Gastrocnemius medialis (tissue), 4 donors: ENCODE results near the gene FJX1. TPM values are rescaled to one million over a fixed set of nuclear protein-coding genes. Genes with fewer than 3 reads are reported as not detected.

ENCODE experiments used
- ATAC-seq, 2 donors: fragments of 150-250 bp; one replicate each; pipeline ENCODE4 v1.9.1; 2016
- DNase-seq, 2 donors: peaks; one replicate each; pipeline ENCODE4 v3.0.0-alpha.2; 2019
- H3K27ac ChIP-seq, 4 donors: fragments of 200-600 bp; sonication (generic); 1 replicate in 1 of 4; 2 replicates in 3 of 4; pipeline ENCODE4 v1.5.1; 2016 to 2018; ENCODE audit warnings: mild to moderate bottlenecking in 2 of 4, moderate library complexity in 1 of 4
- H3K27me3 ChIP-seq, 3 donors: fragments of 200-600 bp; sonication (generic) in 2 of 3; 1 replicate in 1 of 3; 2 replicates in 2 of 3; pipeline versions ENCODE4 v1.5.1 to v1.6.0; 2016 to 2019; ENCODE audit warnings: mild to moderate bottlenecking in 1 of 3, moderate library complexity in 1 of 3
- H3K36me3 ChIP-seq, 2 donors: fragments of 200-600 bp; sonication (generic) in 1 of 2; one replicate each; pipeline ENCODE4 v1.5.1; 2017 to 2018
- H3K4me1 ChIP-seq, 2 donors: fragments of 200-600 bp; sonication (generic) in 1 of 2; one replicate each; pipeline ENCODE4 v1.5.1; 2016 to 2017; ENCODE audit warnings: mild to moderate bottlenecking in 2 of 2
- H3K4me3 ChIP-seq, 4 donors: fragments of 200-600 bp; sonication (generic) in 3 of 4; 1 replicate in 1 of 4; 2 replicates in 3 of 4; pipeline ENCODE4 v1.5.1; 2016 to 2019; ENCODE audit warnings: mild to moderate bottlenecking in 2 of 4
- H3K9me3 ChIP-seq, 3 donors: fragments of 200-600 bp; sonication (generic) in 2 of 3; 1 replicate in 1 of 3; 2 replicates in 2 of 3; pipeline ENCODE4 v1.5.1; 2016 to 2019
- POLR2A ChIP-seq, 2 donors: fragments of 450-650 bp; IDR thresholded peaks; one replicate each; pipeline ENCODE4 v1.6.1; 2017; ENCODE audit warnings: antibody characterized with exemption in 2 of 2, mild to moderate bottlenecking in 2 of 2, moderate library complexity in 2 of 2
- in situ Hi-C, 4 donors: fragments of 200-750 bp; cut with MboI; loops; one replicate each; pipeline versions ENCODE4 v1.15.0 to v1.8.0; 2017; ENCODE audit warnings: low sequenced_read_pairs in 4 of 4
- intact Hi-C: fragments of 100-400 bp; cut with DNase I; formaldehyde crosslinking; loops from one replicate; pipeline ENCODE4 v1.15.1; 2023; ENCODE audit warnings: low total_unique reads
- total RNA-seq, 4 donors: library from RNA; depleted of rRNA; stranded (reverse); fragments of >200 nt; gene quantifications; one replicate each; pipeline versions ENCODE4 v1.1.0 to v1.2.3, GENCODE V29; 2016
- TF ChIP-seq, protein P1 (sequence below), 5 experiments: fragments of 450-650 bp in 3 of 5; fragments of 200-600 bp in 2 of 5; sonication (generic) in 2 of 5; IDR thresholded peaks in 4 of 5; conservative IDR thresholded peaks in 1 of 5; 1 replicate in 4 of 5; 2 replicates in 1 of 5; pipeline ENCODE4 v1.5.1; 2016 to 2019; ENCODE audit warnings: antibody characterized with exemption in 5 of 5, mild to moderate bottlenecking in 3 of 5, moderate library complexity in 3 of 5

FJX1 gene
- total RNA-seq, 4 donors from 2014 or later: 1.5 to 10.8 (median 2.0) TPM

DNA sequence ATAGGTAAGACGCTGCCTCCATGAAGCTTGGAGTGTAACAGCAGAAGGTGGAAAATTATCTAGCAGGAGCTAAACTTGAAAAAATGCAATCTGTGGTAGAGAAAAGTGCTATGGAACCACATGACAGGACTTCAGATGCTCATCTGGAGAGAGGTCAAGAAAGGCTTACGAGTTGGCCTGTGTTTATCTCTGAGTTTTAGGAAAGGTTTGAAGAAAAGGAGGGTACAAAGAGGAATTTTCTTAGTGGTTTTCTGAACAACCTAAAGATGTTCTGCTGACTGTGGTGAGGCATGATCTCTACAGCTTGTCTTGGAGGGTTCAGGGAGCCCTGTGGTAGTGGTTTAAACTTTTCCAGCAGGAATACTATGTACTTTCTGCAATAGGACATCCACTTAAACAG is 8.2 kb downstream of the FJX1 start:
- intact Hi-C loops (no loop called here), in situ Hi-C loops (no loop called here)
- Histone ChIP-seq H3K9me3 (no peaks in the 10 kb centered on the region), H3K4me1 (no peaks in the 10 kb centered on the region), H3K27ac (no peak overlapping the region), H3K36me3 (no peaks in the 10 kb centered on the region), H3K27me3 (peaks cover 0 to 7% (median 5%) of the 10 kb centered on the region in 3 donors), H3K4me3 (no peak overlapping the region)
- no peak for DNase-seq
- ATAC-seq: no peak
- no peak for TF ChIP-seq POLR2A (IDR thresholded peaks at IDR 0.05)
- TF ChIP-seq, protein P1, sequence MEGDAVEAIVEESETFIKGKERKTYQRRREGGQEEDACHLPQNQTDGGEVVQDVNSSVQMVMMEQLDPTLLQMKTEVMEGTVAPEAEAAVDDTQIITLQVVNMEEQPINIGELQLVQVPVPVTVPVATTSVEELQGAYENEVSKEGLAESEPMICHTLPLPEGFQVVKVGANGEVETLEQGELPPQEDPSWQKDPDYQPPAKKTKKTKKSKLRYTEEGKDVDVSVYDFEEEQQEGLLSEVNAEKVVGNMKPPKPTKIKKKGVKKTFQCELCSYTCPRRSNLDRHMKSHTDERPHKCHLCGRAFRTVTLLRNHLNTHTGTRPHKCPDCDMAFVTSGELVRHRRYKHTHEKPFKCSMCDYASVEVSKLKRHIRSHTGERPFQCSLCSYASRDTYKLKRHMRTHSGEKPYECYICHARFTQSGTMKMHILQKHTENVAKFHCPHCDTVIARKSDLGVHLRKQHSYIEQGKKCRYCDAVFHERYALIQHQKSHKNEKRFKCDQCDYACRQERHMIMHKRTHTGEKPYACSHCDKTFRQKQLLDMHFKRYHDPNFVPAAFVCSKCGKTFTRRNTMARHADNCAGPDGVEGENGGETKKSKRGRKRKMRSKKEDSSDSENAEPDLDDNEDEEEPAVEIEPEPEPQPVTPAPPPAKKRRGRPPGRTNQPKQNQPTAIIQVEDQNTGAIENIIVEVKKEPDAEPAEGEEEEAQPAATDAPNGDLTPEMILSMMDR (IDR thresholded peaks at IDR 0.05 in 4 of 5, conservative IDR thresholded peaks at IDR 0.05 in 1 of 5): no peak

DNA sequence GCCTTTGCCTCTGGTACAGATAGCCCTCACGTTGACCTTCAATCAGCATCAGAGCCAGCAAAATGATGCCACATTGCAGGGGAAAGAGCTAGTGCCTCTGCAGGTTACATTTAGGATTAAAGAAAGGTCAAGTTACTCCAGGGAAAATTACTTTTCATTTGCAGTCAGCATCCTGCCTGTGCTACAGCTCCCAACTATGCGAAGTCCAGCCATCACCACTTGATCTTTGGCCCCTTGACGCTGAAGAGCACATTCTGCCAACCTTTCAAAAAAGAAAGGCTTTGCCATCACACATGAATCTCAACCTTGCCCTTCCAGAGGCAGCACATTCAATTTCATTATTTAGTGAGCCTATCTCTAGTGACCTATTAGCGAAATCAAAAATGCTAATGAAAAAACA is 11.3 kb downstream of the FJX1 start:
- Histone ChIP-seq H3K27ac (no peak overlapping the region), H3K4me1 (no peaks in the 10 kb centered on the region), H3K27me3 (peaks cover 0 to 5% (median 4%) of the 10 kb centered on the region in 3 donors), H3K4me3 (no peak overlapping the region), H3K36me3 (no peaks in the 10 kb centered on the region), H3K9me3 (no peaks in the 10 kb centered on the region)
- intact Hi-C loops (no loop called here), in situ Hi-C loops (no loop called here)
- DNase-seq (no peak), ATAC-seq (no peak)
- no peak for TF ChIP-seq POLR2A (IDR thresholded peaks at IDR 0.05)
- TF ChIP-seq, protein P1 (IDR thresholded peaks at IDR 0.05 in 4 of 5, conservative IDR thresholded peaks at IDR 0.05 in 1 of 5): no peak

DNA sequence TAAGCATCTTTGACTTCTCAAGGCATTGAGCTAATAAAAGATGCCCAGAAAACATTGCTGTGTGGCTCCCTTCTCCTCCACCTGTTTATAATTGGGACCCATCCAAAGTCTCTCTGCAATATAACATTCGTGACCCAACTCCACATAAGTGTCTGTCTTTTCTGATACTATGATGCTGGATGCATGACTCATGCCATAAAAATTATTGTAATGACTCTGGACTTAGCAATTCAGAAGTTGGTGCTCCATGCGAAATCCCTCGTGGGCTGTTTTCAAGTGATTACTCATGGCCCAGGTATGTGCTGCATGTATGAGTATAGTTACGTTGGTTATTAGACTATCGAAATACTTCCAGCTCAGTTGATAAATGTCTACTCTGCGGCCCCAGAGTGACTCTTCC is 11.7 kb downstream of the FJX1 start:
- ATAC-seq: no peak
- no peak for DNase-seq
- H3K4me3 ChIP-seq: no peak overlapping the region
- TF ChIP-seq, protein P1 (IDR thresholded peaks at IDR 0.05 in 4 of 5, conservative IDR thresholded peaks at IDR 0.05 in 1 of 5): no peak
- no peak for TF ChIP-seq POLR2A (IDR thresholded peaks at IDR 0.05)
- no peaks in the 10 kb centered on the region for H3K36me3 ChIP-seq
- no peaks in the 10 kb centered on the region for H3K9me3 ChIP-seq
- H3K27ac ChIP-seq: no peak overlapping the region
- peaks cover 0 to 5% (median 4%) of the 10 kb centered on the region in 3 donors for H3K27me3 ChIP-seq
- in situ Hi-C loops (no loop called here), intact Hi-C loops (no loop called here)
- H3K4me1 ChIP-seq: no peaks in the 10 kb centered on the region

DNA sequence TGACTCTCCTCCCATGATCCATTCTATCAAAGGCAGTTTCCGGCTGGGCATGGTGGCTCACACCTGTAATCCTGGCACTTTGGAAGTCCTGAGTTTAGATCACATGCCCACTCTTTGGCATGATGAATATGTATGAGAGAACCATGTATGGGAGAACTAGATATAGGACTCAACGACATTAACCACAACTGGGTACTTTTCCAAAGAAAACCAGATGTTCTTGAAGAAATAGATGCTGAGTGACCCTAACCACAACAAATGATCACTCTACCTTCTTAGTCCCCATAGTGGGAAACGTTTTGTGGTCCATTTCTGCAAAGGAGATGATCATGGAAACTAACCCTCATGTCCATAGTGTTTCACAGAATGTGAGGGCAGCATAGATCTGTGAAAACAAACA is 13.6 kb downstream of the FJX1 start:
- DNase-seq (no peak), ATAC-seq (no peak)
- peaks cover 0 to 5% (median 4%) of the 10 kb centered on the region in 3 donors for H3K27me3 ChIP-seq
- no peak overlapping the region for H3K27ac ChIP-seq
- no peaks in the 10 kb centered on the region for H3K36me3 ChIP-seq
- H3K4me3 ChIP-seq: no peak overlapping the region
- intact Hi-C loops: no loop called here
- H3K4me1 ChIP-seq: no peaks in the 10 kb centered on the region
- no peaks in the 10 kb centered on the region for H3K9me3 ChIP-seq
- in situ Hi-C loops: no loop called here
- TF ChIP-seq POLR2A (IDR thresholded peaks at IDR 0.05): no peak
- TF ChIP-seq, protein P1 (IDR thresholded peaks at IDR 0.05 in 4 of 5, conservative IDR thresholded peaks at IDR 0.05 in 1 of 5): no peak

DNA sequence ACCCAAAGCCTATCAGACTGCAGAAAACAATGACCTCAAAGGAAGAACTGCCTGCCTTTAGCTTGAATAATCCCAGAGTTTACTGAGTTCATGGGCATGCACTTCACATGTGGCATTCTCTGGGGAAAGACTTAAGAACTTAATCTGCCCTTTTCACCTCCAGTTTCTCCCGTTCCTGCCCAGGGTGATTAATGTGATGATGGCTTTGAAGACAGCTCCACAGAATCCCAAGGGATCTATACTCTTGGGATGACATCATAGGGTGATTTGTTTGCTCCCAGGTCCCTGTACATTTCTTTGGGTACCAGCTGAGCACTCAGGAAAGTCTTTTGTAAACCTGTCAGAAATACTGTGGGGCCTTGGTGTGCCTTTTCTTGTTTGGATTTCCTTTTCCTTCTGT is 14.0 kb downstream of the FJX1 start:
- in situ Hi-C loops: no loop called here
- intact Hi-C loops: no loop called here
- Histone ChIP-seq H3K9me3 (no peaks in the 10 kb centered on the region), H3K4me3 (no peak overlapping the region), H3K27me3 (peaks cover 0 to 5% (median 2%) of the 10 kb centered on the region in 3 donors), H3K36me3 (no peaks in the 10 kb centered on the region), H3K27ac (no peak overlapping the region), H3K4me1 (no peaks in the 10 kb centered on the region)
- no peak for TF ChIP-seq POLR2A (IDR thresholded peaks at IDR 0.05)
- DNase-seq (no peak), ATAC-seq (no peak)
